HepG2 (cell line): ENCODE measurements around the gene MTA3.

ENCODE experiments used
- ATF3 ChIP-seq: sonication (generic); formaldehyde crosslinking; IDR thresholded peaks from 2 replicates; pipeline ENCODE4 v1.4.0; 2020; ENCODE audit warnings: missing genetic modification reagents
- JDP2 ChIP-seq: sonication (generic); formaldehyde crosslinking; IDR thresholded peaks from 2 replicates; pipeline ENCODE4 v1.8.1; 2022; ENCODE audit warnings: missing genetic modification reagents, borderline replicate concordance
- ZNF18 ChIP-seq: sonication (generic); formaldehyde crosslinking; IDR thresholded peaks from 2 replicates; pipeline ENCODE4 v1.8.0; 2022; ENCODE audit warnings: mild to moderate bottlenecking, missing genetic modification reagents; ENCODE audit not compliant: insufficient replicate concordance

DNA sequence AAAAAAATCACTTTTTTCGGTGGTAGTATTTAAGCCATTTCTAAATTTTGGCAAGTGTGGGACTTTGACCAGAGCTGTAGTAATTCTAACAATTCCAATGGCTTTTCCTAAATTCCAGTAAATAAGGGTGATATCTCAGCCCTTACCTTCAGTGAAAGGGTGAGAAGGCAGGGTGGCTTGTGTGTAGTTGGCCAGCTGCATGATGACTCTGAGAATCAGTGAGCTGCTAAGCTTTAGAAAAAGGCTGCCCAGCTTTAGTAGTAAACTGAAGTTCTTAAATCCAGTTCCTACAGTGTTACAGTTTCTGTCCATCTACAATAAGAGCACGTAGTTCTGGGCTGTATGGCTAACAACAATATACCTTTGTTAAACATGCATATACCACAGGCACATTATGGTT, 153.5 kb downstream of the MTA3 start:
- TF ChIP-seq JDP2 (no peak), ATF3 (CRISPR knock-in tag) (no peak), ZNF18 (CRISPR knock-in tag) (no peak)
